Suprapubic skin (tissue), 4 donors: Measurements from ENCODE around the gene GRIN1. TPM values are rescaled to one million over a fixed set of nuclear protein-coding genes. Genes with fewer than 3 reads are reported as not detected.

Experiments used
- DNase-seq, 2 donors: peaks; one replicate each; pipeline ENCODE4 v3.0.0-alpha.2; 2019; ENCODE audit warnings: low spot score in 2 of 2
- H3K27ac ChIP-seq: fragments of 200-600 bp; sonication (generic); one replicate; pipeline ENCODE4 v1.5.1; 2019
- H3K27me3 ChIP-seq: fragments of 200-600 bp; sonication (generic); one replicate; pipeline ENCODE4 v1.5.1; 2019
- H3K36me3 ChIP-seq: fragments of 200-600 bp; sonication (generic); one replicate; pipeline ENCODE4 v1.5.1; 2019
- H3K4me1 ChIP-seq: fragments of 200-600 bp; sonication (generic); one replicate; pipeline ENCODE4 v1.5.1; 2019
- H3K4me3 ChIP-seq: fragments of 200-600 bp; sonication (generic); one replicate; pipeline ENCODE4 v1.5.1; 2019; ENCODE audit warnings: mild to moderate bottlenecking
- H3K9me3 ChIP-seq: fragments of 200-600 bp; sonication (generic); one replicate; pipeline ENCODE4 v1.5.1; 2019
- EP300 ChIP-seq: sonication (generic); formaldehyde crosslinking; IDR thresholded peaks from one replicate; pipeline ENCODE4 v1.6.1; 2017; ENCODE audit warnings: antibody characterized with exemption
- POLR2A ChIP-seq, 2 donors: fragments of 450-650 bp; IDR thresholded peaks; one replicate each; pipeline ENCODE4 v1.6.1; 2017; ENCODE audit warnings: antibody characterized with exemption in 2 of 2, mild to moderate bottlenecking in 2 of 2, moderate library complexity in 2 of 2
- POLR2AphosphoS5 ChIP-seq, 3 donors: sonication (generic); formaldehyde crosslinking; IDR thresholded peaks; one replicate each; pipeline ENCODE4 v1.6.1; 2017; ENCODE audit warnings: antibody characterized with exemption in 3 of 3
- WGBS: methylation state at CpG from one replicate; pipeline ENCODE4 v1.1.5; 2018; 5-methylcytosine and 5-hydroxymethylcytosine counted together
- total RNA-seq, 4 donors: library from RNA; depleted of rRNA; stranded (reverse); fragments of >200 nt; gene quantifications; one replicate each; pipeline ENCODE4 v1.1.0, GENCODE V29; 2016
- TF ChIP-seq, protein P1 (sequence below), 2 donors: fragments of 200-600 bp in 1 of 2; fragments of 450-650 bp in 1 of 2; sonication (generic) in 1 of 2; IDR thresholded peaks; one replicate each; pipeline ENCODE4 v1.5.1; 2016 to 2019; ENCODE audit warnings: antibody characterized with exemption in 2 of 2, mild to moderate bottlenecking in 1 of 2, moderate library complexity in 1 of 2

The GRIN1 gene
- total RNA-seq, 4 donors from 2014 or later: 0.16 to 0.25 (median 0.16) TPM; not detected in 1

DNA sequence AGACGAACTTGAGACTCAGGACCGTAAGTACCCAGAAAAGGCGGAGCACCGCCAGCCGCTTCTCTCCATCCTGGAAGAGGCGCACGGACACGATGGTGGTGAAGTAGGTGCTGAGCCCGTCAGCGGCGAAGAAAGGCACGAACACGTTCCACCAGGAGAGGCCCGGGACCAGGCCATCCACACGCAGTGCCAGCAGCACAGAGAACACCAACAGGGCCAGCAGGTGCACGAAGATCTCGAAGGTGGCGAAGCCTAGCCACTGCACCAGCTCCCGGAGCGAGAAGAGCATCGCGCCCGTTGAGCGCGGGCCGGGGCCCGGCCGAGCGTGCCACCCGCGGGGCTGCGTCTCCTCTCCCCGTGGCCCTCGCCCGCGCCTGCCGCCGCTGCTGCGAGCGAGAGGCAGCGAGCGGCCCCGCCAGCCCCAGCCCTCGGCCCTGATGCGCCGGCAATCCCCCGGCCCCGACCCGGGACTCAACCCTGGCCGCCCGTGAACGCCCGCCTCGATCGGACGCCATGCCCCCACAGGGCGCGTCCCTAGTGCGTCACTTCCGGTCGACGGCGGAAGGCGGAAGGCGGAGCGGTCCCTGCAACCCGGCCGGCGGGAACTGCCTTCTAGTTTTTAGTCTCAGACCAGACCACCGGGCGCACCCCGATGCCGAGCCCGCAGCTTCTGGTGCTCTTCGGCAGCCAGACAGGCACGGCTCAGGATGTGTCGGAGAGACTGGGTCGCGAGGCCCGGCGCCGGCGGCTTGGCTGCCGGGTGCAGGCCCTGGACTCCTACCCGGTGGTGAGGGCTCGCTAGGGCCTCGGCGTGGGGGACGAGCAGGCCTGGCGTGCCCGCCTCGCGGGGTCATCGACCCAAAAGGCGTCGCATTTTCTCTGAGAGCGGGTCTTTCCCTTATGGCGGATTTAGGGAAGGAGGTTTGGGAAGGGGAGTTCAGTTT lies 66.4 kb downstream of the GRIN1 start, which contains the start of the genes NDOR1 and TMEM203:
NDOR1 (plus strand) TSS at position 575 of the 944 bp plus-strand sequence; CDS start at position 653, 78 bp downstream.
TMEM203 (minus strand) TSS at position 523 of the 944 bp plus-strand sequence; CDS start at position 289, 234 bp downstream.
- WGBS: 0% methylated on average over 22 of the region's 98 CpGs
- H3K36me3 ChIP-seq: peaks cover 8% of the 10 kb centered on the region
- H3K4me1 ChIP-seq: peaks cover 53% of the 10 kb centered on the region
- DNase-seq: peak; percentile 96
- no peaks in the 10 kb centered on the region for H3K27me3 ChIP-seq
- peak within 1 kb of the TSS; percentile 86 for H3K27ac ChIP-seq
- peak within 1 kb of the TSS; percentile 73 for H3K4me3 ChIP-seq
- TF ChIP-seq, protein P1, sequence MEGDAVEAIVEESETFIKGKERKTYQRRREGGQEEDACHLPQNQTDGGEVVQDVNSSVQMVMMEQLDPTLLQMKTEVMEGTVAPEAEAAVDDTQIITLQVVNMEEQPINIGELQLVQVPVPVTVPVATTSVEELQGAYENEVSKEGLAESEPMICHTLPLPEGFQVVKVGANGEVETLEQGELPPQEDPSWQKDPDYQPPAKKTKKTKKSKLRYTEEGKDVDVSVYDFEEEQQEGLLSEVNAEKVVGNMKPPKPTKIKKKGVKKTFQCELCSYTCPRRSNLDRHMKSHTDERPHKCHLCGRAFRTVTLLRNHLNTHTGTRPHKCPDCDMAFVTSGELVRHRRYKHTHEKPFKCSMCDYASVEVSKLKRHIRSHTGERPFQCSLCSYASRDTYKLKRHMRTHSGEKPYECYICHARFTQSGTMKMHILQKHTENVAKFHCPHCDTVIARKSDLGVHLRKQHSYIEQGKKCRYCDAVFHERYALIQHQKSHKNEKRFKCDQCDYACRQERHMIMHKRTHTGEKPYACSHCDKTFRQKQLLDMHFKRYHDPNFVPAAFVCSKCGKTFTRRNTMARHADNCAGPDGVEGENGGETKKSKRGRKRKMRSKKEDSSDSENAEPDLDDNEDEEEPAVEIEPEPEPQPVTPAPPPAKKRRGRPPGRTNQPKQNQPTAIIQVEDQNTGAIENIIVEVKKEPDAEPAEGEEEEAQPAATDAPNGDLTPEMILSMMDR (IDR thresholded peaks at IDR 0.05): no peak
- TF ChIP-seq POLR2A (IDR thresholded peaks at IDR 0.05) (peak in 1 of 2 donors; percentile 34), EP300 (no peak), POLR2AphosphoS5 (IDR thresholded peaks at IDR 0.05) (peak in 2 of 3 donors; percentile 89 to 95)
- no peaks in the 10 kb centered on the region for H3K9me3 ChIP-seq

DNA sequence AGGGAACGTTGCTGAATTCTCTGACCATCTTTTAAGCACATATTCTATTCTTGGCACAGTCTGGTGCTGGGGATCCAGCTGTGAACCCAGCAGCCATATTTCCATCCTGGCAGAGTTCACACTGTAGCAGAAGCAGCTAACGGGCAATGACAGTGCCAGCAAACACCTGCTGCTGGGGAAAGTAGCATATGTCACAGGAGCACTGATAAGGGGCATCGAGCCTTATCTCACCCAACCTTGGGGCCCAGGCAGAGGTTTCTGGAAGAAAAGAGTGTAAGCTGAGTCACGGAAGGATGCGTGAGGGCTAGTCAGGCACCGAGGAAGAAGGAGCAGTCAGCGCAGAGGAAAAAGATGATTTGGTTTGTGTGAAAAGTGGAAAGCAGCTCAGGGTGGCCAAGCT lies 67.6 kb downstream of the GRIN1 start:
- WGBS: 73% methylated on average over 7 of the region's 7 CpGs
- H3K36me3 ChIP-seq: peaks cover 8% of the 10 kb centered on the region
- TF ChIP-seq EP300 (no peak), POLR2A (IDR thresholded peaks at IDR 0.05) (no peak), POLR2AphosphoS5 (IDR thresholded peaks at IDR 0.05) (no peak)
- TF ChIP-seq, protein P1 (IDR thresholded peaks at IDR 0.05): no peak
- no peaks in the 10 kb centered on the region for H3K27me3 ChIP-seq
- H3K27ac ChIP-seq: no peak overlapping the region
- H3K4me3 ChIP-seq: peak overlapping the region; percentile 73
- DNase-seq: no peak
- no peaks in the 10 kb centered on the region for H3K9me3 ChIP-seq
- H3K4me1 ChIP-seq: peaks cover 47% of the 10 kb centered on the region

DNA sequence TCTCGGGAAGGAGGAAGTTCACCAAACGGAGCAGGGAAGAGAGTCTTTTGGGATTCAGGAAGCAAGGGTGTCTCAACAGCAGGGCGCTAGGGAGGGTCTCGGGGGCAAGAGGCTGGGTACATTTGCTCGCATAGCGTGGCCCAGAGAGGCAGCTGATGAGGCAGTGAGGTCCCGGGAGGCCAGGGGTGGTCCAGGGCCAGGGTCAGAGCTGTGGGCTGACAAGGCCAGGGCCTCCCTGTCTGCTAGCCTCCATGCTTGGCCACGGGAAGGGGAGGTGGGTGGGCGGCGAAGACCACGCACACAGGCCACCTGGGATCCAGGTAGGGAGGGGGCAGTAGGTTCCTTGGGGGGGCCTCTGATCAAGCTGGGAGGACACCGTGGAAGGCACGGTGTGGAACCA lies 72.6 kb downstream of the GRIN1 start:
- Histone ChIP-seq H3K4me1 (peaks cover 7% of the 10 kb centered on the region), H3K4me3 (no peak overlapping the region), H3K27me3 (no peaks in the 10 kb centered on the region), H3K27ac (no peak overlapping the region), H3K9me3 (no peaks in the 10 kb centered on the region), H3K36me3 (peaks cover 18% of the 10 kb centered on the region)
- TF ChIP-seq POLR2A (IDR thresholded peaks at IDR 0.05): no peak
- no peak for TF ChIP-seq EP300
- TF ChIP-seq POLR2AphosphoS5 (IDR thresholded peaks at IDR 0.05): no peak
- 78% methylated on average over 13 of the region's 13 CpGs for WGBS
- no peak for DNase-seq

DNA sequence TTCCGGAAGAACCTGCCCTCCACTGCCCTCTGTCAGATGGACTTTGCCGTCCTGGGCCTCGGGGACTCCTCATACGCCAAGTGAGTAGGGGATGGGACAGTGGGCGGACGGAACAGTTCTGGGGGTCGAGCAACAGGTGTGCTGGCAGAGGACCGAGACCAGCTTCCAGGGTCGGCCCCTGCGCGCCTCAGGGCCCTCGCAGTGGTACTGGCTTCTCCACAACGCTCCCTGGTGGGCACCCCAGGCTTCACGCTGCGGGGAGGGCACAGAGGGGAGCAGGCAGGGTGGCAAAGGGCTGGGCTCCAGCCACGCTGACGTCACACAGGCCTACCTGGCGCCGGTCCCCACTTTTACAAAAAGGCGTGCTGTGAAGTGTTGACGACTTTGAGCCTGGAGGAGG lies 73.6 kb downstream of the GRIN1 start:
- Histone ChIP-seq H3K36me3 (peaks cover 18% of the 10 kb centered on the region), H3K27ac (no peak overlapping the region), H3K4me1 (peaks cover 11% of the 10 kb centered on the region), H3K27me3 (no peaks in the 10 kb centered on the region), H3K4me3 (no peak overlapping the region), H3K9me3 (no peaks in the 10 kb centered on the region)
- 86% methylated on average over 14 of the region's 21 CpGs for WGBS
- TF ChIP-seq POLR2AphosphoS5 (IDR thresholded peaks at IDR 0.05) (no peak), POLR2A (IDR thresholded peaks at IDR 0.05) (no peak), EP300 (no peak)
- TF ChIP-seq, protein P1 (IDR thresholded peaks at IDR 0.05): no peak
- DNase-seq: no peak

DNA sequence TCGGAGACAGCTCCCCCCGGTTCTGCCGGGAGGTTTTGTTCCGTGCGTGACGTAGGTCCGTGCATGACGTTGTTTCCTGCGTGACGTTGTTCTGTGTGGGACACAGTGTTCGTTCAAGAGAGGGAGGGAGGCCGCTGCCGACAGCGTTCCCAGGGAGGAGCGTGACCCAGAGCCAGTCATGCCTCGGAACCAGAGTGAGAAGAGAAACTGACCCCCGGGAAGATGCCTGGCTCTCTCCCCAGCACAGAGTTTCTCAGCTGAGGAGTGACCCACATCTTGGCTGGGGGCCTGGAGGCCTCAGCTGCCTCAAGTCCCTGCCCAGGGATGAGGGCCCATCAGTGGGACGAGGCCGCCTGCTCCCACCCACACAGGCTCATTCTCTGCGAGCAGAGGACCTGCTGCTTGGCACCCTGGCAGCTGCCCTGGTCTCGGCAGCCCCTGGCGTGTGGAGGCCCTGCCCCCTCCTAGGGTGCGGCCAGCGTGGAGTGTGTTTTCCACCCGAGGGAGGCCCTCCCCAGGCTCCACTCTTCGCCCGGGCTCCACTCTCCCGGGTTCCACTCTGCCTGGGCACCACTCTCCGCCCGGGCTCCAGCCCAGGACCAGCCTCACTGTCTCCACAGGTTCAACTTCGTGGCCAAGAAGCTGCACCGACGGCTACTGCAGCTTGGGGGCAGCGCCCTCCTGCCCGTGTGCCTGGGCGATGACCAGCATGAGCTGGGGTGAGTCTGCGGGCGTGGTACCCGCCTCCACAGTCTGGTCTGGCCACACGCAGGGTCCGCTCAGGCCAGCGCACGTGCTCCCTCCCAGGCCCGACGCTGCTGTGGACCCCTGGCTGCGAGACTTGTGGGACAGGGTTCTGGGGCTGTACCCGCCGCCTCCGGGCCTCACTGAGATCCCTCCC lies 74.5 kb downstream of the GRIN1 start:
- Histone ChIP-seq H3K9me3 (no peaks in the 10 kb centered on the region), H3K27me3 (no peaks in the 10 kb centered on the region), H3K27ac (no peak overlapping the region), H3K4me3 (no peak overlapping the region), H3K36me3 (peaks cover 18% of the 10 kb centered on the region), H3K4me1 (peaks cover 20% of the 10 kb centered on the region)
- no peak for DNase-seq
- WGBS: 91% methylated on average over 36 of the region's 49 CpGs
- TF ChIP-seq EP300 (no peak), POLR2A (IDR thresholded peaks at IDR 0.05) (no peak), POLR2AphosphoS5 (IDR thresholded peaks at IDR 0.05) (no peak)
- TF ChIP-seq, protein P1 (IDR thresholded peaks at IDR 0.05): no peak
